Neural crest cell (in vitro differentiated cells): ENCODE results near the gene NR2C2AP. TPM values are rescaled to one million over a fixed set of nuclear protein-coding genes. Genes with fewer than 3 reads are reported as not detected.

Experiments
- DNase-seq: peaks from one replicate; pipeline ENCODE4 v3.0.0; 2021; ENCODE audit warnings: low read depth, mixed read lengths, low spot score
- H3K27ac Mint-ChIP-seq: one replicate; pipeline ENCODE4 v1.8.0; 2021; ENCODE audit warnings: mild to moderate bottlenecking, mixed read lengths; ENCODE audit not compliant: unreplicated experiment
- H3K27me3 Mint-ChIP-seq: 2 replicates; pipeline ENCODE4 v1.8.0; 2021; ENCODE audit warnings: low read depth, mild to moderate bottlenecking, mixed read lengths
- H3K36me3 Mint-ChIP-seq: 2 replicates; pipeline ENCODE4 v1.8.0; 2021; ENCODE audit warnings: low read depth, mild to moderate bottlenecking, mixed read lengths
- H3K4me1 Mint-ChIP-seq: 2 replicates; pipeline ENCODE4 v1.8.0; 2021; ENCODE audit warnings: mixed read lengths
- H3K4me3 Mint-ChIP-seq: one replicate; pipeline ENCODE4 v1.8.0; 2021; ENCODE audit warnings: mild to moderate bottlenecking, mixed read lengths
- H3K9me3 Mint-ChIP-seq: 2 replicates; pipeline ENCODE4 v1.8.0; 2021; ENCODE audit warnings: mixed read lengths
- CTCF ChIP-seq: fragments of 200-600 bp; sonication (generic); conservative IDR thresholded peaks from 2 replicates; pipeline ENCODE4 v1.5.0; 2021; ENCODE audit warnings: antibody characterized with exemption, mild to moderate bottlenecking
- total RNA-seq: library from RNA; stranded (reverse); gene quantifications from 2 replicates; pipeline ENCODE4 v1.2.1, GENCODE V29; 2021

The NR2C2AP gene
- total RNA-seq, 1 donor from 2014 or later, result 18.6 TPM

- Mint-ChIP-seq H3K9me3 (no peaks in the 10 kb centered on the region), H3K27me3 (peaks cover 75% of the 10 kb centered on the region), H3K36me3 (no peaks in the 10 kb centered on the region), H3K4me3 (no peak overlapping the region), H3K27ac (no peak overlapping the region), H3K4me1 (peaks cover 18% of the 10 kb centered on the region)
- TF ChIP-seq CTCF, result no peak
- no peak for DNase-seq
Measured at GRCh38 chr19:19209372-19209771, 6.2 kb upstream of the NR2C2AP start.

- DNase-seq, result no peak
- H3K27me3 Mint-ChIP-seq, result peaks cover 67% of the 10 kb centered on the region
- H3K4me1 Mint-ChIP-seq, result peaks cover 13% of the 10 kb centered on the region
- H3K4me3 Mint-ChIP-seq, result peak overlapping the region; percentile 34
- TF ChIP-seq CTCF, result no peak
- no peaks in the 10 kb centered on the region for H3K9me3 Mint-ChIP-seq
- no peak overlapping the region for H3K27ac Mint-ChIP-seq
- no peaks in the 10 kb centered on the region for H3K36me3 Mint-ChIP-seq
Measured at GRCh38 chr19:19207637-19208572, 4.7 kb upstream of the NR2C2AP start.

- Mint-ChIP-seq H3K27ac (peak overlapping the region; percentile 84), H3K27me3 (peaks cover 57% of the 10 kb centered on the region), H3K4me3 (peak overlapping the region; percentile 16), H3K36me3 (no peaks in the 10 kb centered on the region), H3K9me3 (no peaks in the 10 kb centered on the region), H3K4me1 (peaks cover 23% of the 10 kb centered on the region)
- no peak for DNase-seq
- TF ChIP-seq CTCF, result no peak
Measured at GRCh38 chr19:19206938-19207337, 3.7 kb upstream of the NR2C2AP start.

GRCh38 chr19:19205416-19206410 lies 2.5 kb upstream of the NR2C2AP start:
- H3K36me3 Mint-ChIP-seq, result no peaks in the 10 kb centered on the region
- no peaks in the 10 kb centered on the region for H3K9me3 Mint-ChIP-seq
- DNase-seq, result no peak
- H3K4me1 Mint-ChIP-seq, result peaks cover 23% of the 10 kb centered on the region
- peak overlapping the region; percentile 64 for H3K4me3 Mint-ChIP-seq
- H3K27ac Mint-ChIP-seq, result no peak overlapping the region
- H3K27me3 Mint-ChIP-seq, result peaks cover 47% of the 10 kb centered on the region
- no peak for TF ChIP-seq CTCF

GRCh38 chr19:19204181-19204580 lies 967 bp upstream of the NR2C2AP start:
- no peak overlapping the region for H3K27ac Mint-ChIP-seq
- peaks cover 23% of the 10 kb centered on the region for H3K4me1 Mint-ChIP-seq
- peaks cover 34% of the 10 kb centered on the region for H3K27me3 Mint-ChIP-seq
- H3K9me3 Mint-ChIP-seq, result no peaks in the 10 kb centered on the region
- H3K4me3 Mint-ChIP-seq, result peak overlapping the region; percentile 97
- no peaks in the 10 kb centered on the region for H3K36me3 Mint-ChIP-seq
- no peak for TF ChIP-seq CTCF
- no peak for DNase-seq
